Astrocyte (in vitro differentiated cells and primary cell): ENCODE measurements around the gene BDNF. TPM values are rescaled to one million over a fixed set of nuclear protein-coding genes. Genes with fewer than 3 reads are reported as not detected.

Source experiments
- DNase-seq: peaks from one replicate; pipeline ENCODE4 v3.0.0-alpha.2; 2010; ENCODE audit warnings: low read depth
- FAIRE-seq: peaks from 2 replicates; lab custom pipeline; 2011; peaks lifted over from hg19 to GRCh38; lab: Jason Lieb, UNC
- H2AFZ ChIP-seq: 2 replicates; pipeline ENCODE4 v1.6.0; 2012; ENCODE audit warnings: low read depth, low read length, inconsistent platforms
- H3K27ac ChIP-seq: 2 replicates; pipeline ENCODE4 v1.5.1; 2011; ENCODE audit warnings: low read depth, low read length, inconsistent platforms
- H3K27me3 ChIP-seq: 2 replicates; pipeline ENCODE4 v1.6.0; 2011; ENCODE audit warnings: low read length, inconsistent platforms; ENCODE audit not compliant: insufficient read depth
- H3K36me3 ChIP-seq: 2 replicates; pipeline ENCODE4 v1.5.1; 2011; ENCODE audit warnings: low read length, inconsistent platforms; ENCODE audit not compliant: insufficient read depth
- H3K4me1 ChIP-seq: 2 replicates; pipeline ENCODE4 v1.5.1; 2011; ENCODE audit warnings: low read length, inconsistent platforms; ENCODE audit not compliant: insufficient read depth
- H3K4me2 ChIP-seq: 2 replicates; pipeline ENCODE4 v1.6.0; 2012; ENCODE audit warnings: low read length, inconsistent platforms
- H3K4me3 ChIP-seq: 2 replicates; pipeline ENCODE4 v1.5.1; 2011; ENCODE audit warnings: low read depth, mild to moderate bottlenecking, low read length, inconsistent platforms; ENCODE audit not compliant: insufficient read depth
- H3K79me2 ChIP-seq: 2 replicates; pipeline ENCODE4 v1.6.0; 2012; ENCODE audit warnings: mild to moderate bottlenecking, low read length, inconsistent platforms; ENCODE audit not compliant: insufficient read depth
- H3K9ac ChIP-seq: 2 replicates; pipeline ENCODE4 v1.6.0; 2012; ENCODE audit warnings: mild to moderate bottlenecking, low read length, inconsistent platforms
- H3K9me3 ChIP-seq: 2 replicates; pipeline ENCODE4 v1.5.1; 2012; ENCODE audit warnings: low read depth, mild to moderate bottlenecking, low read length, inconsistent platforms; ENCODE audit not compliant: insufficient read depth
- H4K20me1 ChIP-seq: 2 replicates; pipeline ENCODE4 v1.6.0; 2012; ENCODE audit warnings: low read length, inconsistent platforms; ENCODE audit not compliant: insufficient read depth
- H3K27ac Mint-ChIP-seq: one replicate; pipeline ENCODE4 v1.8.0; 2021; ENCODE audit warnings: mild to moderate bottlenecking, mixed read lengths; ENCODE audit not compliant: unreplicated experiment
- H3K27me3 Mint-ChIP-seq: one replicate; pipeline ENCODE4 v1.8.0; 2021; ENCODE audit warnings: low read depth, mixed read lengths; ENCODE audit not compliant: unreplicated experiment
- H3K36me3 Mint-ChIP-seq: one replicate; pipeline ENCODE4 v1.8.0; 2021; ENCODE audit warnings: low read depth, mixed read lengths; ENCODE audit not compliant: unreplicated experiment
- H3K4me1 Mint-ChIP-seq: one replicate; pipeline ENCODE4 v1.8.0; 2021; ENCODE audit warnings: low read depth, mixed read lengths; ENCODE audit not compliant: unreplicated experiment
- H3K4me3 Mint-ChIP-seq: one replicate; pipeline ENCODE4 v1.8.0; 2021; ENCODE audit warnings: mild to moderate bottlenecking, moderate library complexity, mixed read lengths; ENCODE audit not compliant: unreplicated experiment
- H3K9me3 Mint-ChIP-seq: one replicate; pipeline ENCODE4 v1.8.0; 2021; ENCODE audit warnings: mild to moderate bottlenecking, mixed read lengths; ENCODE audit not compliant: unreplicated experiment
- CTCF ChIP-seq: IDR thresholded peaks from 2 replicates; pipeline ENCODE4 v1.5.1; 2011; ENCODE audit warnings: low read depth, mild to moderate bottlenecking, inconsistent platforms, low read length, moderate library complexity; ENCODE audit not compliant: insufficient read depth
- EZH2 ChIP-seq: IDR thresholded peaks from 2 replicates; pipeline ENCODE4 v1.6.1; 2012; ENCODE audit warnings: mild to moderate bottlenecking, low read length, inconsistent platforms; ENCODE audit not compliant: insufficient read depth
- total RNA-seq: library from RNA; stranded (reverse); gene quantifications from 2 replicates; pipeline ENCODE4 v1.2.1, GENCODE V29; 2021

The BDNF gene
- total RNA-seq, 1 donor from 2014 or later, result 27.2 TPM

GRCh38 chr11:27611390-27611789 is 88.9 kb downstream of the BDNF start:
- Histone ChIP-seq H3K27ac (no peak overlapping the region), H3K36me3 (no peaks in the 10 kb centered on the region), H3K79me2 (no peaks in the 10 kb centered on the region), H3K4me1 (no peaks in the 10 kb centered on the region), H3K9ac (no peak overlapping the region), H3K4me2 (no peak overlapping the region), H3K9me3 (no peaks in the 10 kb centered on the region), H2AFZ (no peak overlapping the region), H3K4me3 (no peak overlapping the region), H4K20me1 (no peaks in the 10 kb centered on the region), H3K27me3 (no peaks in the 10 kb centered on the region)
- Mint-ChIP-seq H3K4me3 (no peak overlapping the region), H3K9me3 (peaks cover 1% of the 10 kb centered on the region), H3K36me3 (no peaks in the 10 kb centered on the region), H3K4me1 (no peaks in the 10 kb centered on the region), H3K27ac (no peak overlapping the region), H3K27me3 (no peaks in the 10 kb centered on the region)
- FAIRE-seq (no peak), DNase-seq (no peak)
- TF ChIP-seq EZH2, result no peak
- TF ChIP-seq CTCF, result no peak

GRCh38 chr11:27610946-27611345 is 89.3 kb downstream of the BDNF start:
- no peaks in the 10 kb centered on the region for H3K36me3 Mint-ChIP-seq
- TF ChIP-seq EZH2, result no peak
- no peak for TF ChIP-seq CTCF
- no peak overlapping the region for H3K4me2 ChIP-seq
- H3K27ac Mint-ChIP-seq, result no peak overlapping the region
- no peaks in the 10 kb centered on the region for H3K27me3 Mint-ChIP-seq
- H3K9ac ChIP-seq, result no peak overlapping the region
- no peaks in the 10 kb centered on the region for H4K20me1 ChIP-seq
- no peak overlapping the region for H2AFZ ChIP-seq
- no peaks in the 10 kb centered on the region for H3K4me1 ChIP-seq
- H3K4me3 ChIP-seq, result no peak overlapping the region
- no peaks in the 10 kb centered on the region for H3K9me3 Mint-ChIP-seq
- no peak for FAIRE-seq
- H3K9me3 ChIP-seq, result no peaks in the 10 kb centered on the region
- no peaks in the 10 kb centered on the region for H3K4me1 Mint-ChIP-seq
- no peak for DNase-seq
- no peaks in the 10 kb centered on the region for H3K36me3 ChIP-seq
- no peaks in the 10 kb centered on the region for H3K79me2 ChIP-seq
- H3K27me3 ChIP-seq, result no peaks in the 10 kb centered on the region
- no peak overlapping the region for H3K27ac ChIP-seq
- H3K4me3 Mint-ChIP-seq, result no peak overlapping the region

GRCh38 chr11:27610280-27610679 is 90.0 kb downstream of the BDNF start:
- H3K79me2 ChIP-seq, result no peaks in the 10 kb centered on the region
- Mint-ChIP-seq H3K36me3 (no peaks in the 10 kb centered on the region), H3K27ac (no peak overlapping the region), H3K27me3 (no peaks in the 10 kb centered on the region), H3K4me1 (no peaks in the 10 kb centered on the region), H3K9me3 (no peaks in the 10 kb centered on the region), H3K4me3 (no peak overlapping the region)
- no peaks in the 10 kb centered on the region for H3K9me3 ChIP-seq
- H3K4me1 ChIP-seq, result no peaks in the 10 kb centered on the region
- DNase-seq, result no peak
- H3K27ac ChIP-seq, result no peak overlapping the region
- no peaks in the 10 kb centered on the region for H4K20me1 ChIP-seq
- H3K9ac ChIP-seq, result no peak overlapping the region
- H3K36me3 ChIP-seq, result no peaks in the 10 kb centered on the region
- TF ChIP-seq CTCF (no peak), EZH2 (no peak)
- H2AFZ ChIP-seq, result no peak overlapping the region
- no peak overlapping the region for H3K4me3 ChIP-seq
- no peaks in the 10 kb centered on the region for H3K27me3 ChIP-seq
- FAIRE-seq, result no peak
- no peak overlapping the region for H3K4me2 ChIP-seq
